H1 (cell line): Measurements from ENCODE around the gene ZFP64. TPM values are rescaled to one million over a fixed set of nuclear protein-coding genes. Genes with fewer than 3 reads are reported as not detected.
A peak's percentile ranks its signal among the peaks of the same experiment; 100 is the strongest.

Experiments
- CEBPB ChIP-seq: IDR thresholded peaks from 2 replicates; pipeline ENCODE4 v1.6.1; 2012; ENCODE audit warnings: low read depth, low read length
- CREB1 ChIP-seq: IDR thresholded peaks from 2 replicates; pipeline ENCODE4 v1.6.1; 2012; ENCODE audit warnings: inconsistent platforms
- EZH2 ChIP-seq: fragments of 200-600 bp; sonication (generic); IDR thresholded peaks from 2 replicates; pipeline ENCODE4 v1.7.1; 2012; ENCODE audit warnings: low read depth, mild to moderate bottlenecking, moderate library complexity, low read length, inconsistent platforms; ENCODE audit not compliant: severe bottlenecking
- GTF2F1 ChIP-seq: IDR thresholded peaks from 2 replicates; pipeline ENCODE4 v1.6.1; 2012; ENCODE audit warnings: low read depth, low read length, improper control_type of control experiment, borderline replicate concordance
- POLR2A ChIP-seq, 2 experiments: IDR thresholded peaks; 1 replicate in 1 of 2; 2 replicates in 1 of 2; pipeline ENCODE4 v1.6.1; 2011; ENCODE audit warnings: low read depth in 2 of 2, low read length in 2 of 2, mild to moderate bottlenecking in 2 of 2; ENCODE audit errors: control extremely low read depth in 1 of 2
- POLR2AphosphoS5 ChIP-seq: IDR thresholded peaks from 2 replicates; pipeline ENCODE4 v1.6.1; 2011; ENCODE audit warnings: low read depth, low read length
- SIN3A ChIP-seq, 2 experiments: IDR thresholded peaks in 1 of 2; conservative IDR thresholded peaks in 1 of 2; 2 replicates each; pipeline ENCODE4 v1.6.1; 2011 to 2012; ENCODE audit warnings: low read length in 2 of 2, improper control_type of control experiment in 1 of 2, low read depth in 1 of 2, mild to moderate bottlenecking in 1 of 2
- SP4 ChIP-seq: IDR thresholded peaks from 2 replicates; pipeline ENCODE4 v1.6.1; 2012; ENCODE audit warnings: low read length, inconsistent platforms
- SRF ChIP-seq: IDR thresholded peaks from 2 replicates; pipeline ENCODE4 v1.6.1; 2011; ENCODE audit warnings: mild to moderate bottlenecking, low read depth, low read length, moderate library complexity
- TAF1 ChIP-seq: IDR thresholded peaks from 2 replicates; pipeline ENCODE4 v1.6.1; 2011; ENCODE audit warnings: mild to moderate bottlenecking, low read depth, low read length
- ZNF274 ChIP-seq: IDR thresholded peaks from 2 replicates; pipeline ENCODE4 v1.7.0; 2012; ENCODE audit warnings: low read length, borderline replicate concordance; ENCODE audit errors: extremely low read depth
- polyA plus RNA-seq, 7 experiments: library from polyadenylated mRNA; depleted of rRNA in 3 of 7; stranded (reverse) in 5 of 7; unstranded in 2 of 7; fragments of >200 nt in 5 of 7; fragments of 200-250 nt in 2 of 7; gene quantifications; 1 replicate in 5 of 7; 2 replicates in 1 of 7; 4 replicates in 1 of 7; pipeline versions ENCODE4 v1.2.1 to v1.2.3, GENCODE V29; 2011 to 2013; ENCODE audit warnings: missing spikeins in 2 of 7, mixed read lengths in 2 of 7
- total RNA-seq: library from RNA; stranded (reverse); fragmentation: NEBNext Ultra II Directional; extraction: Animal tissue kit (Norgen Biotek cat#: 25700); gene quantifications from 2 replicates; pipeline ENCODE4 v1.2.1, GENCODE V29; 2021
- TF ChIP-seq, protein P1 (sequence below): fragments of 300-600 bp; sonication (generic); IDR thresholded peaks from 2 replicates; pipeline ENCODE4 v1.7.1; 2012; ENCODE audit warnings: low read length, moderate library complexity, mild to moderate bottlenecking, inconsistent platforms; ENCODE audit not compliant: insufficient replicate concordance

The ZFP64 gene
- total and polyA plus RNA-seq, 2 of the 8 experiments (the other 6 are each of a cell fraction or from before 2014, with no cell fraction given): 25.3 to 43.7 TPM

GRCh38 chr20:52209154-52209571 is 17.6 kb upstream of the ZFP64 start (continued):
- no peak for TF ChIP-seq CEBPB
- peak; percentile 14; the same call in 1 of the 2 replicates for TF ChIP-seq TAF1
- no peak for TF ChIP-seq ZNF274
- no peak for TF ChIP-seq CREB1
- no peak for TF ChIP-seq GTF2F1
- no peak for TF ChIP-seq SIN3A (conservative IDR thresholded peaks at IDR 0.05 in 1 of 2, IDR thresholded peaks at IDR 0.05 in 1 of 2; ENCODE audit: low read depth in 1 of 2, low read length in 2 of 2)
- no peak for TF ChIP-seq SP4
- TF ChIP-seq EZH2: no peak
- peak; percentile 86 for TF ChIP-seq SRF
- TF ChIP-seq, protein P1, sequence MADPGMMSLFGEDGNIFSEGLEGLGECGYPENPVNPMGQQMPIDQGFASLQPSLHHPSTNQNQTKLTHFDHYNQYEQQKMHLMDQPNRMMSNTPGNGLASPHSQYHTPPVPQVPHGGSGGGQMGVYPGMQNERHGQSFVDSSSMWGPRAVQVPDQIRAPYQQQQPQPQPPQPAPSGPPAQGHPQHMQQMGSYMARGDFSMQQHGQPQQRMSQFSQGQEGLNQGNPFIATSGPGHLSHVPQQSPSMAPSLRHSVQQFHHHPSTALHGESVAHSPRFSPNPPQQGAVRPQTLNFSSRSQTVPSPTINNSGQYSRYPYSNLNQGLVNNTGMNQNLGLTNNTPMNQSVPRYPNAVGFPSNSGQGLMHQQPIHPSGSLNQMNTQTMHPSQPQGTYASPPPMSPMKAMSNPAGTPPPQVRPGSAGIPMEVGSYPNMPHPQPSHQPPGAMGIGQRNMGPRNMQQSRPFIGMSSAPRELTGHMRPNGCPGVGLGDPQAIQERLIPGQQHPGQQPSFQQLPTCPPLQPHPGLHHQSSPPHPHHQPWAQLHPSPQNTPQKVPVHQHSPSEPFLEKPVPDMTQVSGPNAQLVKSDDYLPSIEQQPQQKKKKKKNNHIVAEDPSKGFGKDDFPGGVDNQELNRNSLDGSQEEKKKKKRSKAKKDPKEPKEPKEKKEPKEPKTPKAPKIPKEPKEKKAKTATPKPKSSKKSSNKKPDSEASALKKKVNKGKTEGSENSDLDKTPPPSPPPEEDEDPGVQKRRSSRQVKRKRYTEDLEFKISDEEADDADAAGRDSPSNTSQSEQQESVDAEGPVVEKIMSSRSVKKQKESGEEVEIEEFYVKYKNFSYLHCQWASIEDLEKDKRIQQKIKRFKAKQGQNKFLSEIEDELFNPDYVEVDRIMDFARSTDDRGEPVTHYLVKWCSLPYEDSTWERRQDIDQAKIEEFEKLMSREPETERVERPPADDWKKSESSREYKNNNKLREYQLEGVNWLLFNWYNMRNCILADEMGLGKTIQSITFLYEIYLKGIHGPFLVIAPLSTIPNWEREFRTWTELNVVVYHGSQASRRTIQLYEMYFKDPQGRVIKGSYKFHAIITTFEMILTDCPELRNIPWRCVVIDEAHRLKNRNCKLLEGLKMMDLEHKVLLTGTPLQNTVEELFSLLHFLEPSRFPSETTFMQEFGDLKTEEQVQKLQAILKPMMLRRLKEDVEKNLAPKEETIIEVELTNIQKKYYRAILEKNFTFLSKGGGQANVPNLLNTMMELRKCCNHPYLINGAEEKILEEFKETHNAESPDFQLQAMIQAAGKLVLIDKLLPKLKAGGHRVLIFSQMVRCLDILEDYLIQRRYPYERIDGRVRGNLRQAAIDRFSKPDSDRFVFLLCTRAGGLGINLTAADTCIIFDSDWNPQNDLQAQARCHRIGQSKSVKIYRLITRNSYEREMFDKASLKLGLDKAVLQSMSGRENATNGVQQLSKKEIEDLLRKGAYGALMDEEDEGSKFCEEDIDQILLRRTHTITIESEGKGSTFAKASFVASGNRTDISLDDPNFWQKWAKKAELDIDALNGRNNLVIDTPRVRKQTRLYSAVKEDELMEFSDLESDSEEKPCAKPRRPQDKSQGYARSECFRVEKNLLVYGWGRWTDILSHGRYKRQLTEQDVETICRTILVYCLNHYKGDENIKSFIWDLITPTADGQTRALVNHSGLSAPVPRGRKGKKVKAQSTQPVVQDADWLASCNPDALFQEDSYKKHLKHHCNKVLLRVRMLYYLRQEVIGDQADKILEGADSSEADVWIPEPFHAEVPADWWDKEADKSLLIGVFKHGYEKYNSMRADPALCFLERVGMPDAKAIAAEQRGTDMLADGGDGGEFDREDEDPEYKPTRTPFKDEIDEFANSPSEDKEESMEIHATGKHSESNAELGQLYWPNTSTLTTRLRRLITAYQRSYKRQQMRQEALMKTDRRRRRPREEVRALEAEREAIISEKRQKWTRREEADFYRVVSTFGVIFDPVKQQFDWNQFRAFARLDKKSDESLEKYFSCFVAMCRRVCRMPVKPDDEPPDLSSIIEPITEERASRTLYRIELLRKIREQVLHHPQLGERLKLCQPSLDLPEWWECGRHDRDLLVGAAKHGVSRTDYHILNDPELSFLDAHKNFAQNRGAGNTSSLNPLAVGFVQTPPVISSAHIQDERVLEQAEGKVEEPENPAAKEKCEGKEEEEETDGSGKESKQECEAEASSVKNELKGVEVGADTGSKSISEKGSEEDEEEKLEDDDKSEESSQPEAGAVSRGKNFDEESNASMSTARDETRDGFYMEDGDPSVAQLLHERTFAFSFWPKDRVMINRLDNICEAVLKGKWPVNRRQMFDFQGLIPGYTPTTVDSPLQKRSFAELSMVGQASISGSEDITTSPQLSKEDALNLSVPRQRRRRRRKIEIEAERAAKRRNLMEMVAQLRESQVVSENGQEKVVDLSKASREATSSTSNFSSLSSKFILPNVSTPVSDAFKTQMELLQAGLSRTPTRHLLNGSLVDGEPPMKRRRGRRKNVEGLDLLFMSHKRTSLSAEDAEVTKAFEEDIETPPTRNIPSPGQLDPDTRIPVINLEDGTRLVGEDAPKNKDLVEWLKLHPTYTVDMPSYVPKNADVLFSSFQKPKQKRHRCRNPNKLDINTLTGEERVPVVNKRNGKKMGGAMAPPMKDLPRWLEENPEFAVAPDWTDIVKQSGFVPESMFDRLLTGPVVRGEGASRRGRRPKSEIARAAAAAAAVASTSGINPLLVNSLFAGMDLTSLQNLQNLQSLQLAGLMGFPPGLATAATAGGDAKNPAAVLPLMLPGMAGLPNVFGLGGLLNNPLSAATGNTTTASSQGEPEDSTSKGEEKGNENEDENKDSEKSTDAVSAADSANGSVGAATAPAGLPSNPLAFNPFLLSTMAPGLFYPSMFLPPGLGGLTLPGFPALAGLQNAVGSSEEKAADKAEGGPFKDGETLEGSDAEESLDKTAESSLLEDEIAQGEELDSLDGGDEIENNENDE: no peak
- no peak for TF ChIP-seq POLR2AphosphoS5
- no peak for TF ChIP-seq POLR2A (IDR thresholded peaks at IDR 0.05; ENCODE audit: control extremely low read depth in 1 of 2, low read depth in 2 of 2, low read length in 2 of 2)
